NCI-H2107 treated with DMSO at 0.1 percent for 48 hours (cell line): ENCODE results near the gene HS1BP3.

Source experiments
- DNase-seq: peaks from one replicate; lab custom pipeline; 2025; ENCODE audit not compliant: unreplicated experiment; lab: John Stamatoyannopoulos, UW

Gene HS1BP3

GRCh38 chr2:20585710-20586594 lies 64.9 kb downstream of the HS1BP3 start:
- DNase-seq, result no peak

GRCh38 chr2:20585359-20585709 lies 65.6 kb downstream of the HS1BP3 start:
- DNase-seq, result no peak

GRCh38 chr2:20584399-20585358 lies 66.2 kb downstream of the HS1BP3 start:
- no peak for DNase-seq

- no peak for DNase-seq
Observed at GRCh38 chr2:20584045-20584398, 66.9 kb downstream of the HS1BP3 start.

GRCh38 chr2:20583425-20583881 lies 67.4 kb downstream of the HS1BP3 start:
- no peak for DNase-seq

- DNase-seq, result no peak
Observed at GRCh38 chr2:20582600-20583221, 68.2 kb downstream of the HS1BP3 start.

- DNase-seq, result no peak
Observed at GRCh38 chr2:20580690-20581437, 70.0 kb downstream of the HS1BP3 start.

- no peak for DNase-seq
Observed at GRCh38 chr2:20579866-20580265, 71.0 kb downstream of the HS1BP3 start.

GRCh38 chr2:20578895-20579825 lies 71.7 kb downstream of the HS1BP3 start:
- DNase-seq, result no peak

- no peak for DNase-seq
Observed at GRCh38 chr2:20578266-20578894, 72.5 kb downstream of the HS1BP3 start.

GRCh38 chr2:20577495-20578235 lies 73.2 kb downstream of the HS1BP3 start:
- no peak for DNase-seq

GRCh38 chr2:20576598-20577115 lies 74.2 kb downstream of the HS1BP3 start:
- no peak for DNase-seq

GRCh38 chr2:20575935-20576597 lies 74.8 kb downstream of the HS1BP3 start:
- DNase-seq, result no peak

- no peak for DNase-seq
Observed at GRCh38 chr2:20575414-20575813, 75.5 kb downstream of the HS1BP3 start.

GRCh38 chr2:20574930-20575329 lies 76.0 kb downstream of the HS1BP3 start:
- no peak for DNase-seq

- no peak for DNase-seq
Observed at GRCh38 chr2:20574423-20574911, 76.4 kb downstream of the HS1BP3 start.

GRCh38 chr2:20573620-20574422 lies 77.1 kb downstream of the HS1BP3 start:
- no peak for DNase-seq
